ENCODE results near the gene TXNRD1.

GRCh38 chr12:104323899-104324298, 108.3 kb downstream of the TXNRD1 start:
- no peak for TF ChIP-seq CTCF (IDR thresholded peaks at IDR 0.05)
- TF ChIP-seq EP300 (IDR thresholded peaks at IDR 0.05): no peak
